Neural cell (in vitro differentiated cells): ENCODE measurements around the gene FNDC1. TPM values are rescaled to one million over a fixed set of nuclear protein-coding genes. Genes with fewer than 3 reads are reported as not detected.

Experiments
- H2AFZ ChIP-seq: fragments of 200-600, 300-800 bp; sonication (generic), shearing (Covaris generic); 2 replicates; pipeline ENCODE4 v1.6.0; 2014; ENCODE audit warnings: low read depth, mild to moderate bottlenecking, antibody characterized with exemption, low read length, moderate library complexity
- H3F3A ChIP-seq: fragments of 200-600 bp; shearing (Covaris generic); 2 replicates; pipeline ENCODE4 v1.6.1; 2016; ENCODE audit warnings: mild to moderate bottlenecking, moderate library complexity, mixed read lengths, antibody characterized with exemption, low read length; ENCODE audit not compliant: insufficient read depth, poor library complexity, severe bottlenecking
- H3K27ac ChIP-seq: fragments of 200-600, 300-800 bp; sonication (generic), shearing (Covaris generic); 2 replicates; pipeline ENCODE4 v1.5.1; 2014; ENCODE audit warnings: mild to moderate bottlenecking, low read length, moderate library complexity
- H3K27me3 ChIP-seq: fragments of 300-800, 200-600 bp; sonication (generic), shearing (Covaris generic); 2 replicates; pipeline ENCODE4 v1.6.0; 2014; ENCODE audit warnings: mild to moderate bottlenecking, low read depth, low read length, moderate library complexity; ENCODE audit not compliant: insufficient read depth
- H3K36me3 ChIP-seq: fragments of 300-800, 200-600 bp; sonication (generic), shearing (Covaris generic); 2 replicates; pipeline ENCODE4 v1.5.1; 2014; ENCODE audit warnings: mild to moderate bottlenecking, antibody characterized with exemption, low read length, moderate library complexity; ENCODE audit not compliant: insufficient read depth
- H3K4me2 ChIP-seq: fragments of 300-800, 200-600 bp; sonication (generic), shearing (Covaris generic); 2 replicates; pipeline ENCODE4 v1.6.0; 2014; ENCODE audit warnings: mild to moderate bottlenecking, low read length
- H3K4me3 ChIP-seq: fragments of 300-800, 200-600 bp; sonication (generic), shearing (Covaris generic); 2 replicates; pipeline ENCODE4 v1.5.1; 2014; ENCODE audit warnings: mild to moderate bottlenecking, low read length, moderate library complexity
- H3K79me2 ChIP-seq: fragments of 200-600 bp; shearing (Covaris generic); replicated peaks from 2 replicates; pipeline ENCODE4 v1.6.0; 2014; ENCODE audit warnings: mild to moderate bottlenecking, low read length, moderate library complexity; ENCODE audit not compliant: insufficient read depth
- H3K9ac ChIP-seq: fragments of 300-800, 200-600 bp; sonication (generic), shearing (Covaris generic); 2 replicates; pipeline ENCODE4 v1.6.1; 2016; ENCODE audit warnings: mild to moderate bottlenecking, low read length, mixed read lengths
- H3K9me2 ChIP-seq: fragments of 200-600 bp; shearing (Covaris generic); 2 replicates; pipeline ENCODE4 v1.6.1; 2016; ENCODE audit warnings: mild to moderate bottlenecking, low read length, mixed read lengths; ENCODE audit not compliant: insufficient read depth
- H3K9me3 ChIP-seq: fragments of 200-600, 300-800 bp; sonication (generic), shearing (Covaris generic); 2 replicates; pipeline ENCODE4 v1.6.1; 2016; ENCODE audit warnings: mild to moderate bottlenecking, mixed run types, low read length, moderate library complexity, mixed read lengths
- H4K20me1 ChIP-seq: fragments of 200-600 bp; shearing (Covaris generic); 2 replicates; pipeline ENCODE4 v1.6.1; 2016; ENCODE audit warnings: mild to moderate bottlenecking, mixed run types; ENCODE audit not compliant: insufficient read depth
- CTCF ChIP-seq: fragments of 450-650 bp; IDR thresholded peaks from 2 replicates; pipeline ENCODE4 v1.5.1; 2014; ENCODE audit warnings: antibody characterized with exemption, mild to moderate bottlenecking, moderate library complexity; ENCODE audit not compliant: poor library complexity, severe bottlenecking
- EP300 ChIP-seq: fragments of 450-650 bp; conservative IDR thresholded peaks from 2 replicates; pipeline ENCODE4 v1.6.1; 2014; ENCODE audit warnings: antibody characterized with exemption, mild to moderate bottlenecking, moderate library complexity; ENCODE audit not compliant: poor library complexity, severe bottlenecking
- EZH2 ChIP-seq: fragments of 200-600, 300-800 bp; shearing (Covaris generic), sonication (generic); IDR thresholded peaks from 2 replicates; pipeline ENCODE4 v1.6.1; 2014; ENCODE audit warnings: antibody characterized with exemption, low read length, borderline replicate concordance, mild to moderate bottlenecking; ENCODE audit not compliant: insufficient read depth, poor library complexity, severe bottlenecking
- MXI1 ChIP-seq: fragments of 450-650 bp; conservative IDR thresholded peaks from 2 replicates; pipeline ENCODE4 v1.6.1; 2014; ENCODE audit warnings: antibody characterized with exemption, mild to moderate bottlenecking; ENCODE audit not compliant: poor library complexity, severe bottlenecking
- POLR2AphosphoS5 ChIP-seq: IDR thresholded peaks from 2 replicates; pipeline ENCODE4 v1.6.1; 2012
- RAD21 ChIP-seq: fragments of 450-650 bp; conservative IDR thresholded peaks from 2 replicates; pipeline ENCODE4 v1.6.1; 2014; ENCODE audit warnings: antibody characterized with exemption, mild to moderate bottlenecking, moderate library complexity
- REST ChIP-seq: IDR thresholded peaks from 2 replicates; pipeline ENCODE4 v1.6.1; 2012; ENCODE audit warnings: borderline replicate concordance
- SMC3 ChIP-seq: fragments of 450-650 bp; conservative IDR thresholded peaks from 2 replicates; pipeline ENCODE4 v1.6.1; 2014; ENCODE audit warnings: antibody characterized with exemption, mild to moderate bottlenecking, moderate library complexity; ENCODE audit not compliant: poor library complexity
- TAF1 ChIP-seq: IDR thresholded peaks from 2 replicates; pipeline ENCODE4 v1.6.1; 2012; ENCODE audit warnings: low read depth
- polyA plus RNA-seq: library from polyadenylated mRNA; depleted of rRNA; stranded (reverse); fragments of >200 nt; gene quantifications from 2 replicates; pipeline ENCODE4 v1.2.3, GENCODE V29; 2014

The FNDC1 gene
- polyA plus RNA-seq, 1 donor from 2014 or later: not detected

- Histone ChIP-seq H3K27me3 (no peaks in the 10 kb centered on the region), H3K79me2 (no peaks in the 10 kb centered on the region), H3F3A (no peaks in the 10 kb centered on the region), H3K36me3 (no peaks in the 10 kb centered on the region), H4K20me1 (no peaks in the 10 kb centered on the region), H3K9me3 (no peaks in the 10 kb centered on the region), H2AFZ (no peak overlapping the region), H3K4me2 (no peak overlapping the region), H3K27ac (no peak overlapping the region), H3K4me3 (no peak overlapping the region), H3K9ac (no peak overlapping the region), H3K9me2 (no peaks in the 10 kb centered on the region)
- TF ChIP-seq EZH2 (no peak), RAD21 (no peak), CTCF (no peak), EP300 (no peak), REST (no peak), POLR2AphosphoS5 (no peak), TAF1 (no peak), SMC3 (no peak), MXI1 (no peak)
Observed at GRCh38 chr6:159249752-159250151, 80.6 kb downstream of the FNDC1 start.

GRCh38 chr6:159250633-159251032, 81.4 kb downstream of the FNDC1 start:
- H4K20me1 ChIP-seq: no peaks in the 10 kb centered on the region
- H3K27me3 ChIP-seq: no peaks in the 10 kb centered on the region
- no peaks in the 10 kb centered on the region for H3K9me3 ChIP-seq
- H3K9ac ChIP-seq: no peak overlapping the region
- H2AFZ ChIP-seq: no peak overlapping the region
- no peak overlapping the region for H3K27ac ChIP-seq
- H3F3A ChIP-seq: no peaks in the 10 kb centered on the region
- H3K4me3 ChIP-seq: no peak overlapping the region
- no peak for TF ChIP-seq EP300
- TF ChIP-seq POLR2AphosphoS5: no peak
- TF ChIP-seq EZH2: no peak
- no peak for TF ChIP-seq TAF1
- H3K4me2 ChIP-seq: no peak overlapping the region
- H3K9me2 ChIP-seq: no peaks in the 10 kb centered on the region
- H3K79me2 ChIP-seq: no peaks in the 10 kb centered on the region
- H3K36me3 ChIP-seq: no peaks in the 10 kb centered on the region

GRCh38 chr6:159252955-159253508, 83.8 kb downstream of the FNDC1 start:
- no peak overlapping the region for H3K4me2 ChIP-seq
- no peaks in the 10 kb centered on the region for H3K9me3 ChIP-seq
- H3K79me2 ChIP-seq: no peaks in the 10 kb centered on the region
- H3K36me3 ChIP-seq: no peaks in the 10 kb centered on the region
- no peak overlapping the region for H2AFZ ChIP-seq
- no peaks in the 10 kb centered on the region for H3K27me3 ChIP-seq
- no peaks in the 10 kb centered on the region for H3F3A ChIP-seq
- H3K9me2 ChIP-seq: no peaks in the 10 kb centered on the region
- no peak overlapping the region for H3K9ac ChIP-seq
- peak; percentile 43 for TF ChIP-seq SMC3
- TF ChIP-seq EP300: peak; percentile 46
- TF ChIP-seq CTCF: peak; percentile 74
- no peak for TF ChIP-seq MXI1
- TF ChIP-seq POLR2AphosphoS5: peak; percentile 37
- no peak for TF ChIP-seq EZH2
- no peak for TF ChIP-seq TAF1
- TF ChIP-seq RAD21: peak; percentile 25
- no peak for TF ChIP-seq REST
- H4K20me1 ChIP-seq: no peaks in the 10 kb centered on the region
- peak overlapping the region; percentile 53 for H3K4me3 ChIP-seq
- peak overlapping the region; percentile 10 for H3K27ac ChIP-seq
